HG03135 (cell line): ENCODE measurements around the gene WDR12.
"Not testable (repeated sequence)": the region's sequence is repeated elsewhere in the genome, so short reads cannot be mapped to it uniquely, and the experiment has no call there.

Source experiments
- ATAC-seq: cut with Tn5 transposase; IDR thresholded peaks from one replicate; pipeline ENCODE4 v1.9.1; 2021; ENCODE audit warnings: mild to moderate bottlenecking, moderate library complexity; ENCODE audit not compliant: unreplicated experiment

The WDR12 gene

DNA sequence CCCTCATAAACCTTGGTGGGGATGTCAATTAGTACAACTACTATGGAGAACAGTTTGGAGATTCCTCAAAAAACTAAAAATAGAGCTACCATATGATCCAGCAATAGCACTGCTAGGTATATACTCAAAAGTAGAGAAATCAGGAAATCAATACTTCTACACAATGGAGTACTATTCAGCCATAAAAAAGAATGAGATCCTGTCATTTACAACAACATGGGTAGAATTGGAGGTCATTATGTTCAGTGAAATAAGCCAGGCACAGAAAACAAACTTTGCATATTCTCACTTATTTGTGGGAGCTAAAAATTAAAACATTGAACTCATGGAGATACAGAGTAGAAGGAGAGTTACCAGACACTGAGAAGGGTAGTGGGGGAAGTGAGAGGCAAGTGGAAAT, 6.0 kb downstream of the WDR12 start:
- ATAC-seq: not testable (repeated sequence)

DNA sequence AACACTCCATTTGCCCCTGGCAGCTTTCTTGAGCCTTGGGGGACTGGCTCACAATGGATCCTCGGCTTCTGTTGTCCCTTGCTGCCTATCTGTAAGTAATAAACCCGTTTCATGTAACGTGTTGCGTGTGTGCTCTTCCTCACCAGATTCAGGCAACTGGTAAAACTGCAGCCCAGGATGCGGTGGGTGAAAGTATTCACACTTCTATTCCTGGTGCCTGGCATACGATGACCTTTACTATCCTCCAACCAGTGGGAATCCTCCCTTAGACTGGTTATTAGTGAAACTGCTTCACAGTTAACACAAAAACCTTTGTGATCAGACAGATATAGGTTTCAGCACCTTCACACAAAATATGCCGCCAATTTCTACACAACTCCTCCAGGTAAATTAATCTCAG, 26.3 kb downstream of the WDR12 start:
- no peak for ATAC-seq

DNA sequence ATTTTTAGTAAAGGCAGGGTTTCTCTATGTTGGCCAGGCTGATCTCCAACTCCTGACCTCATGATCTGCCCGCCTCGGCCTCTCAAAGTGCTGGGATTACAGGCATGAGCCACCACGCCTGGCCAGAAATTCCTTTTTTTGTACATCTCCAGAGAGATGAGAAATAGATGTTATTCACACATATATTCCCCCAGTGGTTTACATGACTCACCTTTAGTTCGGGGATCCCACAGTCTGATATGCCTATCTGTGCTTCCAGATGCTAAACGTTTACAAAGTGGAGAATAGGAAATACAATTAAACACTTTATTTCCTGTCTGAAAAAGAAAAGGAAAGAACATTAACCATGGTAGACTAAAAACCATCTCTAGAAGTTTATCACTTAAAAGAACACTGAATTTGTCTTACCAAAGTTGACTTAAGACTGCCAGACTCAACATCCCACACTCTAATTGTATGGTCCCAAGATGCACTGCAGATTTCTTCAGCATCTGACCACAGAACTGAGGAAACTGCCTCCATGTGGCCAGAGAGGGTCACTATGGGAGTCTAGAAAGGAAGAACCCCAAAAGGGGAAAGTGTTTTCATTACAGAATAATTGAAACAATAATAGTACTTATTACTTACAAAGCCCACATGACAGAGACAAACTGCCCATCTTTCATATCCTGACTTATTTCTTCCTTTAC, 27.3 kb downstream of the WDR12 start:
- no peak for ATAC-seq

DNA sequence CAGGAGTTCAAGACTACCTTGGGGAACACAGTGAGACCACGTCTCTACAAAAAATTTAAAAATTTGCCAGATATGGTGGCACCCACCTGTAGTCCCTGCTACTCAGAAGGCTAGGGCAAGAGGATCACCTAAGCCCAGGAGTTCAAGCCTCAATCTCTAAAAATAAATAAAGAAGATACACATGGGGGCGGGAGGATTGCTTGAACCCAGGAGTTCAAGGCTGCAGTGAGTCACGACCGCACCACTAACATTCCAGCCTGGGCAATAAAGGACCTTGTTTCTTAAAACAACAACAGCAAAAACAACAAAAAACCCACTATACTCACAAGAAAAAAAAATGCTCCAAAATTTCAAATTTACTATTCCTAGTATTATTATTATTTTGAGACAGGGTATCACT, 29.9 kb downstream of the WDR12 start:
- ATAC-seq: no peak

DNA sequence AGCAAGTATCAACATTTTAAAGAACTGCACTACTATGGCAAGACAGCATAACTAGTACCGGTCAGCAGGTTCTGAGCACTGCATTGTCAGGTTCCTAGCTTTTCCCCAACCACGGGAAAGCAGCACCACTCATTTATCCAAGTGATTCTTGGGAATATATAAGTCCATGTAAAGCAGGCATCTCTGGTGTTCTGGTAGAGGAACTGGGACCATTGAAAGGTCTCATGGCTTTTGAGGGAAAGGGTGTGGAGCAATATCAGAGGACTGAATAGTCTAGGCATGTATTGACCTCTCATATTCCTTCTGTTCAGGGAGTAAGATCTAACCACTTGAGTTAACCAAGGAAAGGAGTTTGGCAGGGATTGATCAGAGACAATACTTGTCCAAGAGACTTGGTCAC, 33.8 kb downstream of the WDR12 start:
- no peak for ATAC-seq

DNA sequence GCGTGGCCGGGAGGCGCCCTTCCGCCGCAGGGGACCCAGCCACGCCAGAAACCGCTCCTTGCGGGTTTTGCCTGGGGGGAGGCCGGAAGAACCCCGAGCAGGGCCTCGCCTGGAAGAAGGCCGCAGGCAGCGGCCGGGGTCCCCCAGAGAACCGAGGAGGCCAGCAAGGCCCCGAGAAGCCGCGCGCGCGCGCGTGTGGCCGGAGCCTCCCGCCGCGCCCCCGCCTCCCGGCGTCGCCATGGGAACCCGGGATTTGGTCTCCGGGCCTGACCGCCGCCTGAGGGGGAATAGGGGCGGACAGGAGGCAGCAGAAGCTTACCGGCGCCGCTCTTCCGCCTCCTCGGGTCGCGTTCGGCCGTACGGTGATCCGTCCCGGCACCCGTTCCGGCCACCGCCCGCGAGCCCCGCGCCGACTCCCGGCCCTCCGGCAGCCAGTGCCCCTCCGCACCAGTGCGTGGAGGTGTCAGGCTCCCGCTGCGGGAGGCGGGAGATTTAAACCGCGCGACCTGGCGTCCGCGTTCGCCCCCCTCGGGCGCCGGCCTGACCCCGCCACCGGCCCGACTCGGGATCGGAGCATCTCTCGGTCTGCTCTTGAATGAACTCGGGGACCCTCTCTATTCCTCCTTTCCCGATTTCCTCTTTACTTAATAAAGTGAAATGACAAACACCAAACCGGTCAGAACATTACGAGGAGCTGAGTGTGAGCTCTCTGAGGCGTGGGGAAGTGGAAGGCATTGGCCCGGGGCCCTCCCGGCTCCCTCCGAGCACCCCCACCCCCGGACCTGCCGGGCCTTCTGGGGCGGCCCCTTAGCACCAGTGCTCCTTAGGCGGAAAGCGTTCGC, 40.0 kb downstream of the WDR12 start, which contains the start of gene ICA1L:
Gene ICA1L, minus strand, starts transcription at position 467 of the 842 bp plus-strand sequence. CDS start 42,757 bp downstream, outside the sequence.
- ATAC-seq: peak; percentile 53

DNA sequence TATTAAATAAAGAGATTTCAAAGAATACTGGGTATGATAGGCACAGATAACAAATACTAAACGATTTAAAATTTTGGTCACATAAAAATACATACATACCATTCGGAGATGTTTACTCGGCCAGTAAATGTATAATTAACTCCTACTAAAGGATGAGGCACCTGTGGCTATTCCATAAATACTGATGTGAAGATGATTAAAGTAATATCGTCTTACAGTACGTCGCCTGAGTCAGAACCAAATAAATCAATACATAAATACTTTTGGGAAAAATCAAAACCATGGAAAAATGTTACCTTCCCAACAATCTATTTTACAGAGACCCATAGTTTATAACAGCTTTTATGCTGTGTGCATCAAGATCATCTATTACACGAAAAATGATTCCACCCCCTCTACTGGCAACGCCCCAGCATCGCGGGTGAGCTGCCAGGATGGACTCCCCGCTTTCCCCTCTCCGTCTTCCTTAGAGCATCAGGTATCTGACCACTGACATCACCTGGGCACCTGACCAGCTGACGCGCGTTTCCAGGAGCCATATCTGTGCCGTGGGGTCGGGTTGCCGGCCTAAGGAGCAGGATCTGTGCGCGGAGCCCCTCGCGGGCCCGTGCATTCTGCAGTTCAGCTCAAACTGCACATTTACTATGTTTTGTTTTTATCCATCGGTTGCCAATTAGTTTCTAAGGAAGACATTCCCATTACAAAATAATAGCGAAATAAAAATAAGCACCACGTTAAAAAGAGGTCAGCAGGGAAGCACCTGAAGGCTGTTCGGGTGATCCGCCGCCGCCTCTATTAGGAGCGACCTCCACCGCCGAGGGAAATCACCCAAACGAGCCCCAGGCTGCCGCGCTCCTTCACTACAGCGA, 40.8 kb downstream of the WDR12 start:
- ATAC-seq: peak; percentile 70

DNA sequence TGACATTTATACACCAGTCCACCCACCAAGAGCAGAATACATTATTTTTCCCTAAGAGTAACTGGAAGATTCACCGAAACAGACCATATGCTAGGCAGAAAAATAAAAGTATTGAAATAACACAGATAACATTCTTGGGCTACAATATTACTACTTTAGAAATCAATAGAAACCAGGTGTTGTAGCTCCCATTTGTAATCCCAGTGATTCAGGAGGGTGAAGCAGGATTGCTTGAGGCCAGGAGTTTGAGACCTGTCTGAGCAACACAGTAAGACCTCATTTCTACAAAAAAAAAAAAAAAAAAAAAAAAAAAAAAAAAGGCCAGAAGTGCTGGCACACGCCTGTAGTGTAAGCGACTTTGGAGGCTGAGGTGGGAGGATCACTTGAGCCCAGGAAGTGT, 49.5 kb downstream of the WDR12 start:
- no peak for ATAC-seq

DNA sequence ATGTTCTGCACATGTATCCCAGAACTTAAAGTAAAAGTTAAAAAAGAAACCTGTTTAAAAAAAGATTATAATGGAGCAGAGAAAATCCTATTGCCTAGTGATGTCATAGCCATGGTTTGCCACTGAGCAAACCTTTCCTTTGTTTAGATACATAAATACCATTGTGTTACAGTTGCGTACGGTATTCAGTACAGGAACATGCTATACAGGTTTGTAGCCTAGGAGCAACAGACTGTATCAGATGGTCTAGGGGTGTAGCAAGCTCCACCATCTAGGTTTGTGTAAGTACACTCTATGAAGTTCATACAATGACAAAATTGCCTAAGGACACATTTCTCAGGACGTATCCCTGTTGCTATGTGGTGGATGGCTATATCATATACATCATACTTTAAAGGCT, 52.9 kb downstream of the WDR12 start:
- ATAC-seq: no peak

DNA sequence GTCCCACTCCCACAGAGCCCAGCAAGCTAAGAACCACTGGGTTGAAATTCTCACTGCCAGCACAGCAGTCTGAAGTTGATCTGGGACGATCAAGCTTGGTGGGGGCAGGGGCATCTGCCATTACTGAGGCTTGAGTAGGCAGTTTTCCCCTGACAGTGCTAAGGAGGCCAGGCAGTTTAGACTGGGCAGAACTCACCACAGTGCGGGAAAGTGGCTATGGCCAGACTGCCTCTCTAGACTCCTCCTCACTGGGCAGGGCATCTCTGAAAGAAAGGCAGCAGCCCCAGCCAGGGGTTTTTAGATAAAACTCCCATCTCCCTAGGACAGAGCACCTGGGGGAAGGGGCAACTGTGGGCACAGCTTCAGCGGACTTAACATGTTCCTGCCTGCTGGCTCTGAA, 62.1 kb downstream of the WDR12 start:
- ATAC-seq: not testable (repeated sequence)

DNA sequence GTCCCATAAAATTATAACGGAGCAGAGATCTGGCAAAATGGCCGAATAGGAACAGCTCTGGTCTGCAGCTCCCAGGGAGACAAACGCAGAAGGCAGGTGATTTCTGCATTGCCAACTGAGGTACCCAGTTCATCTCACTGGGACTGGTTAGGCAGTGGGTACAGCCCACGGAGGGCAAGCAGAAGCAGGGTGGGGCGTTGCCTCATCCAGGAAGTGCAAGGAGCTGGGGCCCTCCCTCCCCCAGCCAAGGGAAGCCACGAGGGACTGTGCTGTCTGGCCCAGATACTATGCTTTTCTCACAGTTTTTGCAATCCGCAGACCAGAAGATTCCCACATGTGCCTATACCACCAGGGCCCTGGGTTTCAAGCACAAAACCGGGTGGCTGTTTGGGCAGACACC, 62.7 kb downstream of the WDR12 start:
- ATAC-seq: no peak

DNA sequence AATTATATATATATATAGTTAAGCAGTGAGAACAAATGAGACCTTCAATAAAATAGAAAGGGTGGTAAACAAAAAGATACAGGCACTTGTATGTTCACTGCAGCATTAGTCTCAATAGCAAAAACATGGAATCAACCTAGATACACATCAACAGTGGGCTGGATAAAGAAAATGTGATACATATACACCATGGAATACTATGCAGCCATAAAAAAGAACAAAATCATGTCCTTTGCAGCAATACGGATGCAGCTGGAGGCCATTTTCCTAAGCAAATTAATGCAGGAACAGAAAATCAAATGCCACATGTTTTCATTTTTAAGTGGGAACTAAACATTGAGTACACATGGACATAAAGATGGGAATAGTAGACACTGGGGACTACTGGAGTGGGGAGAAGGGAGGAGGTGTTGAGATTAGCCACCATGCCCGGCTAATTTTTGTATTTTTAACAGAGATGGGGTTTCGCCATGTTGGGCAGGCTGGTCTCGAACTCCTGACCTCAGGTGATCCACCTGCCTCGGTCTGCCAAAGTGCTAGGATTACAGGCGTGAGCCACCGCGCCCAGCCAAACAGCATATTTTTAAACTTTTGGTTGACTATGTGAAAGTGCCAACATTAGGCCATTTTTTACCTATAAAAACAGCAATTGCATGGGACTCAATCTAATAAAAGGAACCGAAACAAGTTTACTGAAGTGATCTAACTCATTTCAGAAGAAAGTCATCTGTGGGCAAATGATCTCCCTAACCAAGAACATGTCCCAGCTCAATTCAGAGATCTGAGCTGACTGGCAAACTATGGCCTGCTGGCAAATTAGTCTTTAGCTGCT, 63.6 kb downstream of the WDR12 start:
- ATAC-seq: no peak

DNA sequence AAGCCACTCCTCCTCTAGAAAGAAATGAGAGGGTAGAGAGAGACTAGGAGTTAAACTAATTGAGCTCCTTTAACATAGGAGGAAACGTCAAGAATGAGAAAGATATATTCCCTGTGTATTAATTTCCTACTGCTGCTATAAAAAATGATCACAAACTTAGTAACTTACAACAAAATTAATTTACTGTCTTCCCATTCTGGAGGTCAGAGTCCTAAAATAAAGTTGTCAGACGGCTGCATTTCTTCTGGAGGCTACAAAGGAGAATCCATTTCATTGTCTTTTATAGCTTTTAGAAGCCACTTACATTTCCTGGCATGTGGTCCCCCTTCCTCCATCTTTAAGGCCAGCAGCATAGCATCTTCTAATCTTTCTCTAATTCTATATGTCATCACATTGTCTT, 66.8 kb downstream of the WDR12 start:
- no peak for ATAC-seq

DNA sequence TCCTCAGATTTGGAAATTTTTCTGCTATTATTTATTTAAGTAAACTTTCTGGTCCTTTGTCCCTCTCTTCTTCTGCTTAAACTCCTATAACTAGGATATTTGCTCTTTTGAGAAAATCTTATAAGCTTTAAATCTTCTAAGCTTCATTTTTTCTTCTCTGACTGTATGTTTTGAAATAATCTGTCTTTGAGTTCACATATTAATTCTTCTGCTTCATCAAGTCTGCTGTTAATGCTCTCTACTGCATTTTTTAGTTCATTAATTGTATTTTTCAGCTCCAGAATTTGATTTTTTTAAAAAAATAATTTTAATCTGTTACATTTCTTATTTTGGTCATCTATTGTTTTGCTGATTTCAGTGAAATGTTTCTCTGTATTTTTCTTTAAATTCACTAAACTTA, 68.8 kb downstream of the WDR12 start:
- ATAC-seq: no peak

DNA sequence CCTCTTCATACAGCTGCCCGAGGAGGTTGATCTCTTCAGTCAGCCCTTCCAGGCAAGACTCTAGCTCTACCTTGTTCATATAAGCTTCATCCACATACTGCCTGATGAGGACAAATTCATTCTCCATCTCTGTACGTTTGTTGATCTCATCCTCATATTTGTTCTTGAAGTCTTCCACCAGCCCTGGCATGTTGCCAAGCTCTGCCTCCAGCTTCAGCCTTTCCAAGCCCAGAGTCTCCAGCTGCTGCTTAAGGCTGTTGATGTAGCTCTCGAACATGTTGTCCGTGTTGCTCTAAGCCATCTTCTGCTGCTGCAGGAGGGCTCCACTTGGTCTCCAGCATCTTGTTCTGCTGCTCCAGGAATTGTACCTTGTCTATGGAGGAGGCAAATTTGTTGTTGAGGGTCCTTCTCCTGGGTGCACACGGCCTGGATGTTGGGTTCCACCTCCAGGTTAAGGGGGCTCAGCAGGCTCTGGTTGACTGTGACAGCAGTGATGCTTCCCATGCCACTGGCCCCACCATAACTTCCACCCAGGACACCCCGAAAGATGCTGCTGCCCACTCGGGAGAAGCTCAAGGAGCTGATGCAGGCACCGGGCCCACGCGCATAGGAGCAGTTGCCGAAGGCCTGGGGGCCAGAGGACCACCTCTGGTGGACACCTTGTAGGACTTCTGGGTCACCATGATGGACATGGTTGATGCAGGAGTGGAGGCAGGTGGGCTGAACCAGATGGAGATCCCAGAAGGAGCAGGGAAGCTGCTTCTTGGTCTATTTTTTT, 70.2 kb downstream of the WDR12 start:
- ATAC-seq: no peak

DNA sequence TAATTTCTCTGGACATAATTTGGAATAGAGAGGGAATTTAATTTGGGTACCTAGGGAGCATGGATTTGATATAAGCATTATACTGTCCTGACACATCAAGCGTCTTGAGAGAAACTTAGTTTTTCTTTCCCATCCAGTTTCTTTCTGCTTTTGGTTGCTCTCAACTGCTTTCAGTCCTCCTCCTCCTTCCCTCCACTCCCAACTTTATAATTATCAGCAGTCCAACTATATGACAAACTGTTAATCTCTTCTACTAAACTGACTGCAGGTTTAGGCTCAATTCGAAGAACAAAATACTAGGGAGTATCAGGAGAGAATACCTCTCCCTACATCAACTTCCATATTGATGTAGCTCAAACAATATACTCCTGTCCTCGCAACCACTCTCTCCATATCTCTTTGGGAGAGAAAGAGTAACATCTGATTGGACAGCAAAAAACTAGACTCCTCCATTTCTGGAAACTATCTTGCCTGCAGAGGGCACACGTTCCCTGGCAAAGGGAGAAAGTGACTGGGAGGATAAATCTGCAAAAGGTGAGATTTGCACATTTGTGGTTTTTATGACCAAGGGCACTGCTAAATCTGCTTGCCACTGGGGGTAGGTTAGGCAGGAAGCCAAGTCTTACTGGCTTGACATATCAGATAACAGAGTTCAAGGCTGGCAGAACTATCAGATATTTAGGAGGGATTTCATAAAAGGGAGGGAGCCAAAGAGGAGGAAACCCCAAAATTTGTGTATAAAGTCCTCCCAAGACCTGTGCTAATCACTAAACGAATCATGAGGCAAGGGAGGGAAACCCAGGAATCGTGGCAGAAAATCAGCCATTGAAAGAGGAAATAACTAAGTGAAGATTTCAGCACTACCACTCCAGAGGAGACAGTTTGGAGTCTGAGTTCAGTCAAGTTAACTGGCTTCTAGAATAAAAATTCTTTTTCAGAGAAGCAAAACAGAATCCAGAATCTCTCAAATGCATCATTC, 79.9 kb downstream of the WDR12 start:
- ATAC-seq: no peak

DNA sequence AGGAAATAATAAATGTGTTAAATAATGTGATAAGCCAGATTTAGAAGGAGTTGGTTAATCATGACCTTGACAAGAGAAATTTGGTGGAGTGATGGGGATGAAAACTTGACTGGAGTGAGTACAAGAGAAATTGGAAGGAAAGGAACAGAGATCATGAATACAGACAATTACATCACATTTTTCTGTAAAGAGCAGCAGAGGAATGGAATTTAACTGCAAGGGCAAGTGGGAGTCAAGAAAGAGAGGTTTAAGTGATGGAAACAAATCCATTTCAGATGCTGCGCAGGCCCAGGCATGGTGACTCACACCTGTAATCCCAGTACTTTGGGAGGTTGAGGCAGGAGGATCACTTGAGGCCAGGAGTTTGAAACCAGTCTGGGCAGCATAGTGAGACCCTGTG, 86.6 kb downstream of the WDR12 start:
- ATAC-seq: no peak
